HG03108 (cell line): ENCODE data around the gene MAP3K20.
"Not testable (repeated sequence)": the region's sequence is repeated elsewhere in the genome, so short reads cannot be mapped to it uniquely, and the experiment has no call there.

Source experiments
- ATAC-seq: cut with Tn5 transposase; IDR thresholded peaks from one replicate; pipeline ENCODE4 v1.9.1; 2021; ENCODE audit warnings: moderate library complexity; ENCODE audit not compliant: unreplicated experiment

The MAP3K20 gene

DNA sequence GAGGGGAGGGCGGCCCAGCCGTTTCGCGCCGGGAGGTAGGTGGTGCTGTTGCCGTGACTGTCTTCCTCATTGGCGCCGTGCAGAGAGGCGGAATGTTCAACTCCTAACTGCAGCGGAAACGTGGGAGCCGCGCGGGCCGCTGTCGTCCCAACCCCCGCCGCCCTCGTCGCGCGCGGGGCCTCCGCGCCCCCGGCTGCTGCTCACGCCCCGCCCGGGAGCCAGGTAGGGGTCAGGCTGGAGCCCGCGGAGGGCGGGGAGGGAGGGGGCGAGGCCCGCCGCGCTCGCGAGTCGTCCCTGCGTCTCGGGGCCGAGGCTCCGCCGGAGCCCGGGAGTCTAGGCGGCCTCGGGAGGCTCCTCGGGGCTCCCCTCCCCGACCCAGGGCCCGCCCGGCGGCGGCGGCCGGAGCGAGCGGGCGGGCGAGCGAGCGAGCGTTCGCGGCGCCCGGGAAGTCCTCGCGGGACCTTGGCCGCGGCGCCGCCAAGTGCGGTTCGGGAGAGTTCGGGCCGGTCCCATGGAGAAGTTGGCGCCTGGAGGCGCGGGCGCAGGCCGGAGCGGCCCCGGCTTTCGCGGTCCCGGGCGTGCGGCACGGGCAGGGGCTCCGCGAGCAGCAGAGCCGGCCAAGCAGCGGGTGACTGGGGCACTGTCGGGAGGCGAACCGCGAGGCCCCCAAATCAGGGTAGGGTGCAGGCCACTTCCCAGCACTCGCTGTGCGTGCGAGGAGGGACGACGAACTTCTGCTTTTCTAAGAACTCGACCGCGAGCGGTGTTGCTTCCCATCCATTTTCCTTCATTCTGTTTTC is at the start of gene MAP3K20:
TSS of gene MAP3K20 (plus strand) at position 66 of the 800 bp plus-strand sequence. CDS start 15,186 bp downstream, outside the sequence.
- peak; percentile 59 for ATAC-seq

DNA sequence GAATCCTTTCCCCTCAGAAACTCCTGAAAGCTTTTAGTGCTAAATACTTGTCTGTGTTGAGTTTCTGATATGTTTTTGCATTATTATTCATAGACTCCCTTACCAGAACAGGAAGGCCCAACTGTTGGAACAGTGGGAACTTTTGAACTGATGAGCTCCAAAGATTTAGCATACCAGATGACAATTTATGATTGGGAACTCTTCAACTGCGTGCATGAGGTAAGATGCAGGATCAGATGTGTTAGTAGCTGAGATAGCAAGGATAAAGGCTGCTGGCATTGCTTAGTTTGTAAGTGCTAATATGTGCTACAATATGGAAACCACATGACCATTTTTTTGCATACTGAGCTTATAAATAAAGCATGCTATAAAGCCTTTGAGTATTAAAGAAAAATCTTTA is 49.2 kb upstream of the MAP3K20 start:
- no peak for ATAC-seq

- no peak for ATAC-seq
Observed at GRCh38 chr2:173027181-173028128, 48.2 kb upstream of the MAP3K20 start.

- no peak for ATAC-seq
Observed at GRCh38 chr2:173028141-173028540, 47.5 kb upstream of the MAP3K20 start.

GRCh38 chr2:173028671-173029070 is 47.0 kb upstream of the MAP3K20 start:
- no peak for ATAC-seq

GRCh38 chr2:173030561-173031490 is 44.8 kb upstream of the MAP3K20 start:
- ATAC-seq, result no peak

DNA sequence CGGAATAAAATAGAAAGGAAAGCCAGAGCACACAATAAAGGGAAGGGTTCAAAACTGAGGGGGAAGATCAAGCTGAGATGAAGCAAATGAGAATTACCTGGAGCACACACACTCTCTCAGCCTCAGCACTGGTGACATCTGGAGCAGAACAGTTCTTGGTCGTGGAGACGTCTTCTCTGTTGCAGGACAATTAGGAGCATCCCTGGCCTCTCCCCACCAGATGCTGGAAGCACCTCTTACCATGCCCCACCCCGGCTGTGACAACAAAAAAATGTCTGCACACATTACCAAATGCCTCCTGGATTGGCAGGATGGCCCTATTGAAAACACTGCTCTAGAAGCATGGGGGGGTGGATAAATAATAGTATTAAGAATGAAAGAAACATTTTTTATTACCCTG is 43.6 kb upstream of the MAP3K20 start:
- no peak for ATAC-seq

DNA sequence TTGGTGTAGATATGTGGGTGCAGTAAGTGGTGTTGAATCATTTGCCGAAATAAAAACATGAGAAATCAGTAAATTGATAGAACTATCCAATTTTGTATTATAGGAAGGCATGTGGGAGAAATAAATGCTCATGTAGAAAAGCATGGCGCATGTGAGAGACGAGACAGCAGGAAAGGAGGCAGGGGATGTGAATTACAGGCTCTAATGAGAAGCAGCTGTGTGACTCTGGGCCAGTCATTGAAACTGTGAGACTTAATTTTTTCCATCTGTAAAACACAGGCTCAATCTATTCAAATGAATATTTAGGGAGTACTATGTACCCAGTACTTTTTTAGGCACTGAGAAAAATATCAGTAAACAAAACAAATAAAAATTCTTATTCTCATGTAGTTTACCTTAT is 42.6 kb upstream of the MAP3K20 start:
- ATAC-seq, result no peak

DNA sequence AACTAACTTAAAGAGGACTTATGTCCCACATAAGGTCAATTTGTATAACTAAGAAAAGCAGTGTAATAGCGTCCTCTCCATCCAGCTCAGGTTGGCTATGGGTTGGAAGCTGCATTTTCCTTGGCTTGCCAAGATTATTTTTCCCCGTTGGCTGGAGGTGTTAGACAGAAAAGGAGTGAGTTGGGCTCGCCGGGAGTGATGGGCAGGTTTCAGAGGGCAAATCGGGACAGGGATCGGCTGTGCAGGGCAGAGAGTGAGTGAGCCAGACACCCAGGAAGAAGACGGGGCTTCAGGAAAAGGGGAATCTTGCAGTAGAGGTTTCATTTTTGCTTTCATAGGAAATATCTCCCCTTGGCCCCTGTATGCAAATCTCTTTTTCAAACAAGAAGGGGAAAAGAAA is 41.5 kb upstream of the MAP3K20 start:
- no peak for ATAC-seq

DNA sequence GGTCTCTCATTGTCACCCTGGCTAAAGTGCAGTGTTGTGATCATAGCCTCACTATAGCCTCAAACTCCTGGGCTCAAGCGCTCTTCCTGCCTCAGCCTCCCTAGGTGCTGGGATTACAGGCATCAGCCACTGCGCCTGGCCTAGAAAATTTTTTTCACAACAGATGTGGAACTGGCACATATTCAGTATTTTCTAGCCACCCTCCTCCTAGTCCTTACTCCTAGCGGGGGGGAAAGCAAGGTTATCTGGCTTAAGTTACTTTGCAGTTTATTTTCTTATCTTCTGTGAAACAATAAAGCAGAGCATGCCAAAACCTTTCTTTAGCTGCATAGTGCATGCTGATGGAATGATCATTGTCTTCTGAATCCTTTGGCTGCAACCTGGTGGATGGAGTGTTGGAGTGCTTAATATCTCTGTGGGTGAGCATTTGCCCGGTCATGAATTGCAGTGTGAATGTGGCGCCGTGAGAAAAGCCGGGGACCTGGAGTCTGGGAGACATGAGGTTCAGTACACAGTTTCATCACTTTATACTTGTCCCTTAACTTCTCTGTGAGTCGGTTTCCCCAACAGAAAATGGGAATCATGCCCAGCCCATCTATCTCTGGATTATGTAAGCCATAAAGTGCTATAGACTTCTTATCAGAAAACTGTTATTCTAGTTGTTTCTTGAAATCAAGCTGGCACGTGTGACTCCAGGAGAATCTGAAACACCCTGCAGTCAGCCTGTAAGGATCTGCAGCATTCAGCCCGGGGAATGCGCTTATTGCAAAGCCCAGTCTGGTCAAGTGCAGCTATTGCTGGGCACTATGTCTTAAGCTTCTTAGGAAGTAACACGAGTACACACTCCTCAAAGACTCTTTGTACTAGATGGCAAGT is 38.2 kb upstream of the MAP3K20 start:
- no peak for ATAC-seq

DNA sequence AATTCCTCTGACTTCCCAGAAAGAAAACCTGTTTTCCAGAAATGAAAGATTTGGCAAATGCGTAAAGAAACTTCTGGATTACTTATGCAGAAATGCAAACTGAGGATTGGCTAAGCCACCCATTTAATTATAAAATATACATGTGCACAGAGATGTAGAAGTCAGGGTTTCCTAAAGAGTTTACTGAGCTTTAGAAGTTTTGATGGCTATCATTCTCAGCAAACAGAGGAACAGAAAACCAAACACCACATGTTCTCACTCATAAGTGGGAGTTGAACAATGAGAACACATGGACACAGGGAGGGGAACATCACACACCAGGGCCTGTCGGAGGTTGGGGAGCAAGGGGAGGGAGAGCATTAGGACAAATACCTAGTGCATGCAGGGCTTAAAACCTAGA is 37.4 kb upstream of the MAP3K20 start:
- ATAC-seq, result not testable (repeated sequence)

GRCh38 chr2:173040729-173041128 is 34.9 kb upstream of the MAP3K20 start:
- no peak for ATAC-seq

DNA sequence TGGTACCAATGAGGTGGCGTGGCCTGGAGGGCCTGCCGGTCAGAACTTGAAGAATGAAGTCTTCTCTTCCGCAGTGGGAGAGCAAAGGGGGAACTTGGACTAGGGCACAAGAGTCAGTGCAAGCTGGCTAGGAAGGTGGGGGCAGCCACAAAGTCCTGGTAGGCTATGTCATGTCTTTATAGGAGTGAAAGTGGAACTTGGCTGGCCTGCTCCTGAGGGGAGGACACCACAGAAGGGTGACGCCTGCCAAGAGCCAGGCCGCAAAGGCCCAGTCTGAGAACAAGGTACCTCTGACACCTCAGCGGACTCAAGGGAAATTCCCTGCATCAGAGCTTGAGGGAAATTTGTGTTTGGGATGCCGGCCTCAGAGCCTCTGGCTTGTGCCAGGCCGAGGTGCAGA is 32.2 kb upstream of the MAP3K20 start:
- no peak for ATAC-seq

GRCh38 chr2:173043897-173044519 is 31.6 kb upstream of the MAP3K20 start:
- ATAC-seq, result no peak

DNA sequence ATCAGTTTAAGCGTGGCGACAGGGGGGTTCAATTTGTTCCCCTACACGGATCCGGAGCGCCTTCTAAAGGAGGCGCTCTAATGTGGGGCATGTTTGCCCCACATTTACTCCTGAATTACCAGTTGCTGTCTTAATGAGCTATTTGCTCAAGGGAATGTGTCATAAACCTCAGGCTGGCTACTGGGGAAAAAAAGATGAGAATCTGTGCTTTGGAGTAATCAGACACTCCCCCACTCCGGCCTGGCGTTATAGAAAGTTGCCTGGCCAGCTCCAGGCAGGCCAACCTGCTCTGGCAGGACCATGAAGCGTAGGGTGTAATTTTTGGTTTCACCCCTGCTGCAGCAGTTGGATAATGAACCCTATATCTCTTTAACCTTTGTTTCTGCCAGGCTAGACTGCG is 31.0 kb upstream of the MAP3K20 start:
- no peak for ATAC-seq

- ATAC-seq, result no peak
Observed at GRCh38 chr2:173045181-173045580, 30.5 kb upstream of the MAP3K20 start.

DNA sequence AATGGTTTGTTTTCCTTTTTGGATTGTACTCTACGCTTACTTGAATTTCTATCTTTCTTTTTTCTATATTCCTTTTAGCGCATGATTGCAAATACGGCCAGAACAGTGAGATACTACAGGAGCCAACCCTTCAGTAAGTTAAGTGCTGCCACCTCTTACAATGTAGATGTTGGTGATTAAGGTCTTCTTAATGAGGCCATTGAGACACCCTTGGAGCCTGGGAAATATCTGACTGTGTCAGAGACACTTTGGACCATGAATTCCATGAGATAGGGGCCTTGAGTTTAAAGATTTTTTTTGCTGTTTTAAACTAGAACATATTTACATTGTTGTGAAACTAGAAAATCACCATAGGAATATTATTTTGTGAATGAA is 27.1 kb upstream of the MAP3K20 start:
- ATAC-seq, result no peak

- peak; percentile 80 for ATAC-seq
Observed at GRCh38 chr2:173048897-173049661, 26.6 kb upstream of the MAP3K20 start.

GRCh38 chr2:173049831-173050230 is 25.8 kb upstream of the MAP3K20 start:
- ATAC-seq, result no peak
